BJ (cell line): ENCODE data around the gene DND1. TPM values are rescaled to one million over a fixed set of nuclear protein-coding genes. Genes with fewer than 3 reads are reported as not detected.
"Not testable (repeated sequence)": the region's sequence is repeated elsewhere in the genome, so short reads cannot be mapped to it uniquely, and the experiment has no call there.

Experiments
- CTCF ChIA-PET: fragments of 350-600 bp; formaldehyde crosslinking; extraction: SDS; loops from one replicate; lab custom pipeline; 2021; ENCODE audit warnings: antibody characterized with exemption, inconsistent platforms; lab: Yijun Ruan, JAX
- POLR2A ChIA-PET: fragments of 300-600 bp; sonication (Branson Sonifier 250); formaldehyde crosslinking; extraction: SDS; loops from one replicate; lab custom pipeline; 2021; ENCODE audit warnings: antibody characterized with exemption; lab: Charles Lee
- DNase-seq: peaks from one replicate; pipeline ENCODE4 v3.0.0-alpha.2; 2011; ENCODE audit warnings: low read depth
- H3K27me3 ChIP-seq: 2 replicates; pipeline ENCODE4 v1.6.0; 2011; ENCODE audit warnings: low read length; ENCODE audit not compliant: control insufficient read depth, insufficient read depth
- H3K36me3 ChIP-seq: 2 replicates; pipeline ENCODE4 v1.5.1; 2011; ENCODE audit warnings: low read length; ENCODE audit not compliant: control insufficient read depth, insufficient read depth
- H3K4me3 ChIP-seq: 2 replicates; pipeline ENCODE4 v1.5.1; 2011; ENCODE audit warnings: low read depth, mild to moderate bottlenecking, control low read depth, low read length
- CTCF ChIP-seq: IDR thresholded peaks from 2 replicates; pipeline ENCODE4 v1.5.1; 2011; ENCODE audit warnings: low read depth, mild to moderate bottlenecking, control low read depth, inconsistent platforms, low read length, moderate library complexity; ENCODE audit not compliant: insufficient read depth
- polyA plus RNA-seq: library from polyadenylated mRNA; depleted of rRNA; stranded (reverse); fragments of >200 nt; gene quantifications from 2 replicates; pipeline ENCODE4 v1.2.3, GENCODE V29; 2011

Gene DND1
- polyA plus RNA-seq, 1 experiment, result 0.36 TPM

- CTCF ChIA-PET, result interaction anchor here (0.7 to 2.7 kb wide), 6 partner anchors 12 to 287 kb away, joined by 3 to 8 read pairs (median 4); partner anchors contain the start of genes APBB3, EIF4EBP3 and WDR55
- POLR2A ChIA-PET, result interaction anchor here (0.6 to 0.9 kb wide), 3 partner anchors 16 to 100 kb away, joined by 3 to 6 read pairs (median 4); partner anchors contain the start of gene EIF4EBP3
- TF ChIP-seq CTCF, result no peak
- peak overlapping the region; percentile 77 for H3K4me3 ChIP-seq
- no peak for DNase-seq
- peaks cover 15% of the 10 kb centered on the region for H3K36me3 ChIP-seq
- H3K27me3 ChIP-seq, result no peaks in the 10 kb centered on the region
Measured at GRCh38 chr5:140647042-140647419, 26.3 kb downstream of the DND1 start.

GRCh38 chr5:140642718-140643117, 30.7 kb downstream of the DND1 start:
- Histone ChIP-seq H3K27me3 (no peaks in the 10 kb centered on the region), H3K4me3 (no peak overlapping the region), H3K36me3 (peaks cover 14% of the 10 kb centered on the region)
- ChIA-PET CTCF (interaction anchor here (1.2 to 1.3 kb wide), 2 partner anchors 93 to 270 kb away, joined by 3 to 7 read pairs; no protein-coding TSS in a partner anchor), POLR2A (no interaction called here)
- no peak for DNase-seq
- TF ChIP-seq CTCF, result no peak

- POLR2A ChIA-PET, result no interaction called here
- no peak overlapping the region for H3K4me3 ChIP-seq
- no peak for DNase-seq
- no peak for TF ChIP-seq CTCF
- CTCF ChIA-PET, result interaction anchor here (0.7 to 1.3 kb wide), 5 partner anchors 67 to 280 kb away, joined by 3 to 7 read pairs (median 3); no protein-coding TSS in a partner anchor
- peaks cover 14% of the 10 kb centered on the region for H3K36me3 ChIP-seq
- H3K27me3 ChIP-seq, result no peaks in the 10 kb centered on the region
Measured at GRCh38 chr5:140641716-140642115, 31.7 kb downstream of the DND1 start.

GRCh38 chr5:140639148-140639981, 34.0 kb downstream of the DND1 start, which contains the start of gene TMCO6:
Gene TMCO6, plus strand, starts transcription at chr5:140639451. Its CDS starts 77 bp downstream, at chr5:140639528.
- H3K27me3 ChIP-seq, result no peaks in the 10 kb centered on the region
- DNase-seq, result peak; percentile 61
- H3K4me3 ChIP-seq, result peak within 1 kb of the TSS; percentile 62
- CTCF ChIA-PET, result interaction anchor here (0.6 to 1.5 kb wide), 12 partner anchors 9 to 276 kb away, joined by 3 to 8 read pairs (median 3); partner anchors contain the start of genes EIF4EBP3, IK and NDUFA2
- TF ChIP-seq CTCF, result peak; percentile 68
- peaks cover 6% of the 10 kb centered on the region for H3K36me3 ChIP-seq
- POLR2A ChIA-PET, result no interaction called here

- CTCF ChIA-PET, result interaction anchor here (1.1 to 1.5 kb wide), 7 partner anchors 18 to 276 kb away, joined by 3 to 8 read pairs (median 3); no protein-coding TSS in a partner anchor
- POLR2A ChIA-PET, H3K27me3 ChIP-seq, DNase-seq, H3K36me3 ChIP-seq: not testable (repeated sequence)
- peak overlapping the region; percentile 62 for H3K4me3 ChIP-seq
Measured at GRCh38 chr5:140638898-140639147, 34.6 kb downstream of the DND1 start.
